Left lung (tissue), 10 donors: ENCODE results near the gene VDAC1. TPM values are rescaled to one million over a fixed set of nuclear protein-coding genes. Genes with fewer than 3 reads are reported as not detected.

ENCODE experiments used
- ATAC-seq: fragments of 200-7000 bp; cut with Tn5 transposase; one replicate; pipeline ENCODE4 v1.9.1; 2020; ENCODE audit warnings: moderate library complexity
- DNase-seq, 4 donors: peaks; one replicate each; pipeline ENCODE4 v3.0.0-alpha.2; 2013 to 2020
- H3K27ac ChIP-seq, 2 donors: fragments of 200-600 bp; sonication (generic) in 1 of 2; one replicate each; pipeline versions ENCODE4 v1.5.0 to v1.8.0; 2020 to 2021
- H3K27me3 ChIP-seq, 2 donors: fragments of 200-600 bp; sonication (generic) in 1 of 2; one replicate each; pipeline versions ENCODE4 v1.5.0 to v1.8.0; 2020 to 2021
- H3K36me3 ChIP-seq, 2 donors: fragments of 200-600 bp; sonication (generic) in 1 of 2; one replicate each; pipeline versions ENCODE4 v1.5.0 to v1.8.0; 2020 to 2021
- H3K4me1 ChIP-seq, 2 donors: fragments of 200-600 bp; one replicate each; pipeline ENCODE4 v1.8.0; 2021
- H3K4me3 ChIP-seq, 2 donors: fragments of 200-600 bp; sonication (generic) in 1 of 2; one replicate each; pipeline versions ENCODE4 v1.5.0 to v1.8.0; 2020 to 2021; ENCODE audit warnings: mild to moderate bottlenecking in 1 of 2
- H3K9me3 ChIP-seq, 2 donors: fragments of 200-600 bp; sonication (generic) in 1 of 2; one replicate each; pipeline versions ENCODE4 v1.5.0 to v1.8.0; 2020 to 2021
- CTCF ChIP-seq, 2 donors: fragments of 200-600 bp; sonication (generic) in 1 of 2; IDR thresholded peaks; one replicate each; pipeline versions ENCODE4 v1.5.0 to v1.8.0; 2021; ENCODE audit warnings: antibody characterized with exemption in 2 of 2
- intact Hi-C, 2 donors: fragments of 100-400 bp; cut with DNase I; formaldehyde crosslinking; loops; one replicate each; pipeline versions ENCODE4 v1.11.2 to v1.14.2; 2022
- polyA plus RNA-seq, 6 donors: library from polyadenylated mRNA; unstranded; fragments of 120-200 nt; gene quantifications; one replicate each; pipeline ENCODE4 v1.2.1, GENCODE V29; 2013; ENCODE audit not compliant: insufficient read length in 6 of 6
- total RNA-seq, 2 donors: library from RNA; stranded (reverse); fragmentation: NEBNext Ultra II Directional; extraction: Animal tissue kit (Norgen Biotek cat#: 25700); gene quantifications; one replicate each; pipeline ENCODE4 v1.2.1, GENCODE V29; 2021
- donor health status: DM: no; HTN: yes; CAD: no.
- donor health status: DM: no; HTN: no; CAD: no.

VDAC1 gene
- total and polyA plus RNA-seq, 8 donors, result 118 to 186 (median 133) TPM

- Histone ChIP-seq H3K4me1 (peaks cover 5 to 8% of the 10 kb centered on the region in 2 donors), H3K27ac (peak overlapping the region in 1 of 2 donors; percentile 53), H3K9me3 (no peaks in the 10 kb centered on the region), H3K4me3 (no peak overlapping the region), H3K36me3 (peaks cover 0 to 34% of the 10 kb centered on the region in 2 donors), H3K27me3 (no peaks in the 10 kb centered on the region)
- intact Hi-C loops, result no loop called here
- TF ChIP-seq CTCF (IDR thresholded peaks at IDR 0.05), result no peak
- DNase-seq, result peak in 3 of 4 donors; percentile 13 to 86 (median 57)
- peak; percentile 87 for ATAC-seq
These were observed 51.8 kb downstream of the VDAC1 start for GRCh38 chr5:133952729-133953567.

GRCh38 chr5:133950821-133951612, 53.8 kb downstream of the VDAC1 start:
- no peak for TF ChIP-seq CTCF (IDR thresholded peaks at IDR 0.05)
- H3K4me3 ChIP-seq, result no peak overlapping the region
- intact Hi-C loops, result no loop called here
- peaks cover 0 to 21% of the 10 kb centered on the region in 2 donors for H3K36me3 ChIP-seq
- no peaks in the 10 kb centered on the region for H3K27me3 ChIP-seq
- no peak overlapping the region for H3K27ac ChIP-seq
- ATAC-seq (no peak), DNase-seq (peak in 2 of 4 donors; percentile 9 to 58)
- H3K4me1 ChIP-seq, result peaks cover 8 to 9% of the 10 kb centered on the region in 2 donors
- H3K9me3 ChIP-seq, result no peaks in the 10 kb centered on the region

GRCh38 chr5:133948721-133949120, 56.1 kb downstream of the VDAC1 start:
- Histone ChIP-seq H3K4me1 (peaks cover 8 to 9% of the 10 kb centered on the region in 2 donors), H3K27ac (no peak overlapping the region), H3K27me3 (no peaks in the 10 kb centered on the region), H3K9me3 (no peaks in the 10 kb centered on the region), H3K36me3 (no peaks in the 10 kb centered on the region), H3K4me3 (no peak overlapping the region)
- TF ChIP-seq CTCF (IDR thresholded peaks at IDR 0.05), result no peak
- DNase-seq (peak in 1 of 4 donors; percentile 6), ATAC-seq (no peak)
- intact Hi-C loops, result no loop called here

GRCh38 chr5:133947431-133947841, 57.3 kb downstream of the VDAC1 start:
- no peak for TF ChIP-seq CTCF (IDR thresholded peaks at IDR 0.05)
- DNase-seq (peak in 1 of 4 donors; percentile 58), ATAC-seq (no peak)
- Histone ChIP-seq H3K27ac (no peak overlapping the region), H3K4me1 (peaks cover 5% of the 10 kb centered on the region in 2 donors), H3K9me3 (no peaks in the 10 kb centered on the region), H3K27me3 (no peaks in the 10 kb centered on the region), H3K36me3 (no peaks in the 10 kb centered on the region), H3K4me3 (no peak overlapping the region)
- intact Hi-C loops, result no loop called here

GRCh38 chr5:133945568-133945967, 59.2 kb downstream of the VDAC1 start:
- H3K27me3 ChIP-seq, result no peaks in the 10 kb centered on the region
- no peak overlapping the region for H3K4me3 ChIP-seq
- no peaks in the 10 kb centered on the region for H3K36me3 ChIP-seq
- no peak for TF ChIP-seq CTCF (IDR thresholded peaks at IDR 0.05)
- intact Hi-C loops, result no loop called here
- no peaks in the 10 kb centered on the region for H3K9me3 ChIP-seq
- H3K4me1 ChIP-seq, result peaks cover 0 to 4% of the 10 kb centered on the region in 2 donors
- ATAC-seq, result no peak
- DNase-seq, result no peak
- H3K27ac ChIP-seq, result no peak overlapping the region
